GM12801 (cell line): ENCODE measurements around the gene APOBEC4.

ENCODE experiments used
- CTCF ChIP-seq: IDR thresholded peaks from one replicate; pipeline ENCODE4 v1.5.1; 2011; ENCODE audit warnings: control low read depth; ENCODE audit not compliant: insufficient read length; ENCODE audit errors: extremely low read depth

Gene APOBEC4

DNA sequence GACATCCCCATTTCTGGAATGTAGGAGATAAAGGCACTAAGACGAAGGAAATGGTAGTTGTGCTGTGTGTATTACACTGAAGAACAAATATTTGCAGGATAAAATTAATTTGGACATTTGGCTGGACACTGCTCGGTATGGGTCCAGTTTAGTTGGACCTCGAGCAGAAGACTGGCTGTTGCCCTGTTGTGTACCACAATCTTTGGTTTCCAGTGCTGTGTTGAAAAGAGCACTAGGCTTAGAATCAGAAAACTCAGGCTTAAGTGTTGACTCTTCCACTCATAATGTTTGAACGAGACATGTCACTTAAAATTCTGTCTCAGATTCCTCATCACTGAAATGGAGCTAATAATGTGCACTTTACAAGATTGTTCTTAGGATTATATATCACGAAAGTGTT is 16.3 kb downstream of the APOBEC4 start:
- no peak for TF ChIP-seq CTCF

DNA sequence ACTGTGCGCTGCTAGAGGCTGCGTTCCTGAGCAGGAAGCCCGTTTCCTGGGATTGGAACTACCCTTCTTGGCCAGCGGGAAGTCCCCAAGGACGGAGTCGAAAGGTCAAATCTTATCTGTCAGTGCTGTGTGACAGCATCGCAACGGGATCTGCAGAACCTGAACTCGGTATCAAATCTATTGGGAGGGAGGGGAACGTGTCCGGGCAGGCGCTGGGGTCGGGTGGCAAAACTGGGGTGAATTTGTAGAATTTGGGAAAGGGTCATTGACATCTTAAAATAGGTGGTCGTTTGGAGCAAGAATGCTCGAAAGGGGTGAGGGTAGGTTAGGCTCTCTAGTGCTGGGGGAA is 16.8 kb downstream of the APOBEC4 start:
- no peak for TF ChIP-seq CTCF

DNA sequence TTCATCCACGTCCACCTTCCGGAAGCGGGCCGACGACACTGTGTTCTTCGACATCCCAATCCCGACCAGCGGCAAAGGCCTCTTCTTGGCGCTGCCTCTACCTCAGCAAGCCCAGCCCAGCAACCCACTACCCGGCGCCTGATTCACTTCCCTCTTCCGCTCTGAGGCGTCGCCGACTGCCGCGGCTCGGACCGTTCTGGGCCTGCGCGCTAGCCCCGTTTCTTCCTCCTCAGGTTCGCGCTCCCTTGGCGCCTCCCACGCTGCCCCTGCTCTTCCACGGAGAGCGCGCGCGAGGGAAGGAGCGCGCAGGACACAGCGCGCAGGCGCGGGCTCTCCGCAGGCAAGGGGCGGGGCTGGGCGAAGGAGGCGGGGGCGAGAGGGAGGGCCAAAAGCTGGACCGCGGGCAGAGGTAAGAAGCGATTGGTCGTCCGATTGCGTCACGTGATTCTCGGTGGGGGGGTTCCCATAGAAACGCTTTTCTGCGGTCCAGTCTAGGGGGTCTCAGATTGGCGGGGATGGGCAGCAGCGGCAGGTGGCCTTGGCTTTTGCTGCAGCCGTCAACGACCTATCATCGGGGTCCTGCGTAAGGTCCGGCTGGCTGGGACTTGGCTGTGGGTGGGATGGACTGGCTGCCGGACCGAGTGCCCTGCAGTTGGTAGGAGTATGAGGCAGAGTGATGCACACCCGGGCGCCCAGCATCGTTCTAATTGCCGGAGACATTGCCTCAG is 17.3 kb downstream of the APOBEC4 start, which contains the start of gene ARPC5:
Gene ARPC5 (minus strand): TSS at position 178 of the 728 bp plus-strand sequence. CDS start 124 bp downstream, at position 54.
- TF ChIP-seq CTCF, result no peak

DNA sequence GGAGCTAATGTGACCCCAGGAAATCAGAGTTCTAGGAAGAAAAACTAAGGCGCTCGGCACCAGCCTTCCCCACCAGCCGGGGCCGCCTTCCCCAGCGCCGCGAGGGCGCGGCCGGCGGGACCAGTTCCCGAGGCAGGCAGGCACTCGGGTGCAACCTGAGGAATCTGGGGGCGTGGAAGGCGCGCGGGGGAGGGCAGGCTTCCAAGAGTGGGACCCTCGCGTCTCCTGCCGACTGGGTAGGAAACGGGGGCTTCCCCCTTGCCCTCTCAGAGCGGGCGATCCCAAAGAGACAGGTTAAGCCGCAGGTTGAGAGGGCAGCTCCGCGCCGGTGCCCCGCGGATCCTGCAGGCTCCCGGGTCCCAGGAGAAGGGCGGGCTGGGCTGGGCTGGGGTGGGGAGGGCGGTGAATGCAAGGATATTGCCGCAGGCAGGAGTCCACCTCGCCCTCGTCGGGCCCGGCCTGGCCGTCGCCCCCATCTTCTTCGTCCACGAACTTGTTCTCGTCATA is 18.0 kb downstream of the APOBEC4 start:
- no peak for TF ChIP-seq CTCF

- TF ChIP-seq CTCF, result no peak
Observed at GRCh38 chr1:183634429-183635065, 18.6 kb downstream of the APOBEC4 start.

DNA sequence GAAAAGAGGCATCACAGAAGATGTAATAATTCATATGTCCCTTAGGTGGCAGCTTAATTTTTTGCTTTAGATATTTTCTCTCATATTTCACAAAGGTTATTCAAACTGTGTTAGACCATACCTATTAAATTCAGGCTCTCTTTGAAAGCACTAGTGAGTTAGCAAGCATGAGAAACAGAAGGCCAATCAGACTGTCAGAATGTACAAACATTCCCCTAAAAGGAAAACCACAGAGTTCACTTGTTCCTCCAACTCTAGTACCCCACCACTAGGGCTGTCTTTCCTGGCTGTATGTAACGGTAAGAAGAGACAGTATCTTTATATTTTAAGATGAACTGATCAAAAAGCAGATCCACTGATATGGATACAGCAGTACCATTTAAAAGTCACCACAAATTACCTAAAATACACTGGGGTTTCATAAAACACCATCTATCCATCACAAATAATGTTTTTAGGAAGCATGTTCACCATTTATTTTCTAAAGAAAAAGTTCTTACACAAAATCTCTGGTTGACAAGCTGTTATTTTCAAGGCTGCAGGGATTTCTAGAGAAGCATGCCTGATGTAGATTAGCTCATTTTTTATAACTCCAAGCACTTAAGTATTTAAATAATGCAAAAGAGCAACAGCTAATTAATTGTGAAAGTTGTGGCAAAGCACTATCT is 19.3 kb downstream of the APOBEC4 start:
- TF ChIP-seq CTCF, result no peak

DNA sequence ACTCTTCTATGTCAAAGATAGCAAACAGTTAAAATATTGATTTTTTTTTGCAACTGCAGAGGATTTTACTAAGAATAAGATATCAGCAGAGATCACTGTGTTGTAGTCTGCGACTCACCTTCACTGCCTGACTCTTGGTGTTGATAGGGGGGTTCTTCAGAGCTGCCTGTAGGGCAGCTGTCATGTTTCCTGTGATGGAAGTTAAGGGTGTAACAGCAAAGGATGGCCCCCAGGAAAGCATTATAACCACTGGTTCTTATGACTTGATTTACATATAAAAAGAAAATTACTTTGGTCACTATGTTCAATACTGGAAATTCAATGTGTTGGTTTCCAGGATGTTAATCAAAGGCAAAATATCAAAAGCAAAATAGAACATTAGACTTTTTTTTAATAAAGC is 20.2 kb downstream of the APOBEC4 start:
- TF ChIP-seq CTCF, result no peak
